Kidney tubule cell (primary cell): Measurements from ENCODE around the gene GPR146.

Experiments used
- DNase-seq: peaks from one replicate; pipeline ENCODE4 v3.0.0-alpha.2; 2018; ENCODE audit warnings: low spot score

The GPR146 gene

GRCh38 chr7:1043552-1044188, 676 bp upstream of the GPR146 start:
- DNase-seq: no peak

- peak; percentile 82 for DNase-seq
Observed at GRCh38 chr7:1045069-1046063, 1.0 kb downstream of the GPR146 start.

GRCh38 chr7:1046722-1047679, 2.7 kb downstream of the GPR146 start:
- DNase-seq: no peak

- no peak for DNase-seq
Observed at GRCh38 chr7:1049006-1049741, 4.8 kb downstream of the GPR146 start.

- DNase-seq: no peak
Observed at GRCh38 chr7:1049801-1050200, 5.5 kb downstream of the GPR146 start.

GRCh38 chr7:1050254-1050906, 6.0 kb downstream of the GPR146 start:
- DNase-seq: no peak

GRCh38 chr7:1050956-1051690, 6.8 kb downstream of the GPR146 start:
- DNase-seq: no peak

GRCh38 chr7:1052031-1052818, 7.9 kb downstream of the GPR146 start:
- no peak for DNase-seq

- DNase-seq: no peak
Observed at GRCh38 chr7:1053002-1053411, 8.7 kb downstream of the GPR146 start.

GRCh38 chr7:1053816-1054370, 9.5 kb downstream of the GPR146 start:
- no peak for DNase-seq

- peak; percentile 44 for DNase-seq
Observed at GRCh38 chr7:1054438-1054837, 10.1 kb downstream of the GPR146 start.

GRCh38 chr7:1054861-1055450, 10.6 kb downstream of the GPR146 start:
- no peak for DNase-seq

- DNase-seq: no peak
Observed at GRCh38 chr7:1055491-1055955, 11.2 kb downstream of the GPR146 start.

GRCh38 chr7:1055956-1056784, 11.8 kb downstream of the GPR146 start:
- no peak for DNase-seq

- DNase-seq: no peak
Observed at GRCh38 chr7:1056785-1057410, 12.6 kb downstream of the GPR146 start.

- no peak for DNase-seq
Observed at GRCh38 chr7:1057416-1058291, 13.3 kb downstream of the GPR146 start.
